GM10248 (cell line): ENCODE measurements around the gene MORC1.

Source experiments
- CTCF ChIA-PET: fragments of 300-600 bp; sonication (Branson Sonifier 250); formaldehyde crosslinking; extraction: SDS; loops from one replicate; lab custom pipeline; 2021; ENCODE audit warnings: antibody characterized with exemption; lab: Yijun Ruan, JAX
- POLR2A ChIA-PET: fragments of 350-650 bp; sonication (Branson Sonifier 250); formaldehyde crosslinking; extraction: SDS; loops from one replicate; lab custom pipeline; 2020; ENCODE audit warnings: antibody characterized with exemption; lab: Yijun Ruan, JAX
- DNase-seq: peaks from one replicate; pipeline ENCODE4 v3.0.0; 2012; ENCODE audit errors: extremely low spot score
- TF ChIP-seq, protein P1 (sequence below): IDR thresholded peaks from 2 replicates; pipeline ENCODE4 v1.5.1; 2012; ENCODE audit warnings: mild to moderate bottlenecking, low read depth; ENCODE audit errors: extremely low read depth, missing control alignments, control extremely low read depth

The MORC1 gene

DNA sequence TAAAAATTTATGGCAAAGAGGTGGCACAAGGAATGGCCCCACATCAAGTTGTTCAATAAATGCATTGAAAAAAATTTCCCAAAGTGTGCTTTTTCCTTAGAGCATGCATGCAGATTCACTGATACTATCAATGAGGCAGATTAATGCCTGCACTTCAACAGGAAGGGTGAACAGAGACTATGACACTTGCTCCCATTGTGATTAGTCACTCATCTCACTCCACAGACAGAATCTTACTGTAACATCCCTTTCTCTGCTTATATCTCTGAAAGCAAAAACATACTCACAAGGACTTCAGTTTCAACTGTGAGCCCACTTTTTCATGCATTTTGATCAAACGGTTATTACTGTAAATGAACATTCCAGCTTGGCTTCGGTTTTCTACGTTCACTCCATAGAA is 60.9 kb downstream of the MORC1 start:
- ChIA-PET POLR2A (no interaction called here), CTCF (interaction anchor here (1.1 to 1.8 kb wide), 3 partner anchors 8 to 33 kb away, joined by 3 to 9 read pairs (median 3); no protein-coding TSS in a partner anchor)
- DNase-seq, result no peak
- TF ChIP-seq, protein P1, sequence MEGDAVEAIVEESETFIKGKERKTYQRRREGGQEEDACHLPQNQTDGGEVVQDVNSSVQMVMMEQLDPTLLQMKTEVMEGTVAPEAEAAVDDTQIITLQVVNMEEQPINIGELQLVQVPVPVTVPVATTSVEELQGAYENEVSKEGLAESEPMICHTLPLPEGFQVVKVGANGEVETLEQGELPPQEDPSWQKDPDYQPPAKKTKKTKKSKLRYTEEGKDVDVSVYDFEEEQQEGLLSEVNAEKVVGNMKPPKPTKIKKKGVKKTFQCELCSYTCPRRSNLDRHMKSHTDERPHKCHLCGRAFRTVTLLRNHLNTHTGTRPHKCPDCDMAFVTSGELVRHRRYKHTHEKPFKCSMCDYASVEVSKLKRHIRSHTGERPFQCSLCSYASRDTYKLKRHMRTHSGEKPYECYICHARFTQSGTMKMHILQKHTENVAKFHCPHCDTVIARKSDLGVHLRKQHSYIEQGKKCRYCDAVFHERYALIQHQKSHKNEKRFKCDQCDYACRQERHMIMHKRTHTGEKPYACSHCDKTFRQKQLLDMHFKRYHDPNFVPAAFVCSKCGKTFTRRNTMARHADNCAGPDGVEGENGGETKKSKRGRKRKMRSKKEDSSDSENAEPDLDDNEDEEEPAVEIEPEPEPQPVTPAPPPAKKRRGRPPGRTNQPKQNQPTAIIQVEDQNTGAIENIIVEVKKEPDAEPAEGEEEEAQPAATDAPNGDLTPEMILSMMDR, result no peak

DNA sequence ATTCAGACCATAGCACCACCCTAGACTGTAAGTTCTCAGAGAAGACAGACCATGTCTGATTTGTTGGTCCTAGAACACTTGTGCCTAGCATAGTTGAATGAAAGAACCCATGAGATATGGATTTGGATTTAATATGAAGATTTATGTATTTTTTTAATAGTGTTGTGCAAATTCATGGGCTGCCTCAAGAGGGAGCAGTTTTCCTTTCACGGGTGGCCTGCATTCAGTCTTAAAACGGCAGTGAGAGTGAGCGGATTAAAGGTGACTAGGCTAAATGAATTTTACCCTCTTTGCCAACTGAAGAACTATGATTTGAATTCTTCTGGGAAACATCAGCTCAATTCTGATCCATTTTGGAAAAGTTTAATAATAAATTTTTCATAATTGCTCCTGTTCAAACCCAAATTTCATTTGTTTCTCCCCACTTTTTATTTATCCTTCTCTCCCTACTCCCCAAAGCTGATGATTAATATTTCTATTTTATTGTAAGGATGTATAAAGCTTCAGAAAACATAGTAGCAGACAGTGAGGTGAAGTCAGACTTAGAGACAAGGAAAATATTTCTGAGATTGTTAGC is 67.3 kb downstream of the MORC1 start:
- CTCF ChIA-PET, result interaction anchor here (0.9 to 1.5 kb wide), 9 partner anchors 13 to 136 kb away, joined by 3 to 7 read pairs (median 4); no protein-coding TSS in a partner anchor

DNA sequence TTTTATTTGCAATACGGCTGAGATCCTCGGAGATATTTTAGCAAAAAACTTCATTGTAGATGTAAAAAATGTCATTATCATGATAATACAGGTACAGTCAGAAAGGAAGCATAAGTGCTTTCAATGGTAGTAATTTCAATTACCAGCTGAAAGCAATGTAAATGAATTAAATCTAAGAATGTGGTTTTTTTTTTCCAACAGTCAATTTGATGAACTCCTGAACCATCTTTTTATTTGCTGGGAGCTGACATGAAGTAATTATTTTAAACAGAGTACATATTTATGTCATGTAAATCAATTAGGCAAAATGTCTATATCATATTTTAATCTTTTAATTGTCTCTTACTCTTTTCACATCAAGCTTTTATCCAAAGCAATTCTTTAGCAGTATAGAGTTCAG is 70.6 kb downstream of the MORC1 start:
- CTCF ChIA-PET, result interaction anchor here (1.9 kb wide), 2 partner anchors 23 to 24 kb away, joined by 5 to 9 read pairs; no protein-coding TSS in a partner anchor
- POLR2A ChIA-PET, result no interaction called here
- TF ChIP-seq, protein P1, result no peak
- DNase-seq, result no peak

More for the DNA sequence above, 67.3 kb downstream of the MORC1 start:
- TF ChIP-seq, protein P1, result peak; percentile 65
- peak; percentile 29 for DNase-seq
- POLR2A ChIA-PET, result no interaction called here

DNA sequence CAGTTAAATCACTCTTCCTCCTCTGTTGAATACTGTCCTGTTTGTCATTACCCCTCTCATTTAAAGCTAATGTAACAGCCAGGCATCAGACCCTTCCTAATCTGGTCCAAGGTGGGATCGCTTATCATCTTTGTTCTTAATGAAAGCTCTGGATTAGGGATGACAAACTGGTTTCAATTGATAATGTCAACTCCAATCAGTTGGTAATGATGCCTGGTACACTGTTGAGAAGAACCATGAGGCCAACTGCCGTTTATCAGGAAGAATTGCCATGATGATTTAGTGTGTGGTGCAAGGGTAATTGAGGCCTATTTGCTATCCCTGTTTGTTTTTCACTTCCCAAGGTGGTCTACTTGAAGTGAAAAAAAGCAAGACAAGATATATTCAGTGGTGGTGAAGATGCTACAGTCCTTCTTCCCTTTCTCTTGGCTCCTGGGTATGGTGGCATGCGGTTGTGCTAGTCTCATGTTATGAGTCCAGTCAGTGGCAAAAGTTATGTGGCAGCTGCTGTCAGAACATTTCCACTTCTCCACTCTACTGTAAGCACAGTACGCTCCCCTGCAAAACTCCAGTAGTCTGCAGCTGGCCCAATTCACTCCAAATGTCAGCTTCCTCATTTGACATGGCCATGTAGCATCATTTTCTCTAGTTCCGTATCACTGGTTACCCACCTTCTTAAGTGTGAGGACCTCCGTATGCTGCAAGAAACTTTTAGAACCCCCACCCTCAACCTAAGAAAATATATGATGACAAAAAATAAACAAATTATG is 72.5 kb downstream of the MORC1 start:
- POLR2A ChIA-PET, result no interaction called here
- DNase-seq, result no peak
- CTCF ChIA-PET, result interaction anchor here (1.9 to 2.2 kb wide), 2 partner anchors 22 to 26 kb away, joined by 5 to 7 read pairs; no protein-coding TSS in a partner anchor
- TF ChIP-seq, protein P1, result no peak

DNA sequence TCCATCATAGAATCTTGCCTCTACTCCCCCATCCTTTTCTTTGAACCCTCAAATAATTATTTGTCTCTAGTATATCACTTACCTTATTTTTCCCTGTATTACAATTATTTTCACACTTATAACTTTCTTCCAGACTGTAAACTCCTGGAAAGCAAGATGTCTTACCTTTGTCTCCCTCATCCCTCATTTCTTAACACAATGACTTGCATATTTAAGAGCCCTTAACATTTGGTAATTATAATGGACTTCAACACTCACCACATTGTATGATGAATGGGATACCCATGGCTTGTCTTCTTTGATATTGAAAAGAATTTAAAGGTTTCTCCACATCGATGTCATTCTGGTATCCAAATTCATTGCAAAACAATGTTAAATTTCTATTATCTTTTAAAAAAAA is 82.9 kb downstream of the MORC1 start:
- ChIA-PET CTCF (interaction anchor here (0.7 kb wide), 1 partner anchor 12 kb away, joined by 4 read pairs; no protein-coding TSS in a partner anchor), POLR2A (no interaction called here)
- no peak for DNase-seq
- TF ChIP-seq, protein P1, result no peak

DNA sequence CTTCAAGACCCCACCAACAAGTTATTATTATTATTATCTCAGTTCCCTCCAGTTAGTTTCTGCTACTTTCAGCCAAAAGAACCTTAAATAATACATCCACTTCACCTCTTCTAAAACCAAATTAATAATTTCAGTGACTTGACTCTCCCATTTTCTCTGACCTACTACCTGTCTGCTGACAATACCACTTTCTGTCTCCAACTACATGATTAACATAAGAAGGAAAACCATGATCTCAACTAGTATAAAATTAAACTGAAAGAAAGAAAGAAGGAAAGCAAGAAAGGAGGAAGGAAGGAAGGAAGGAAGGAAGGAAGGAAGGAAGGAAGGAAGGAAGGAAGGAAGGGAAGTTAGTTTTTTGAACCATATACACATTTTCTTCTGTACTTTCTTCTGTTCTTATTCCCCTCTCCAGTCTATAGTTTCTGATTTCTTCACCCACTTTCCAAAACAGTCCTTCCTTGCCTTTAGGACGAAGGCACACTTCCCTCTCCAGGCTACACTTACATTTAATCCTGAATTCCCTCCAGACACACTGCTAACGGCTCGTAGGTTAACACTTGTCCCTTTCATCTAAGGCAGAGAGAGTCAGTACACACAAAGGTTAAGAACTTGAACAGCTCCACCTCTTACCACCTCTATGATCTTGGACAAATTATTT is 84.8 kb downstream of the MORC1 start:
- CTCF ChIA-PET, result interaction anchor here (0.9 to 2.3 kb wide), 4 partner anchors 9 to 49 kb away, joined by 3 to 16 read pairs (median 4); no protein-coding TSS in a partner anchor
- POLR2A ChIA-PET, result no interaction called here
- TF ChIP-seq, protein P1, result no peak

More for the DNA sequence above, 84.8 kb downstream of the MORC1 start:
- DNase-seq, result no peak
